Measurements from ENCODE around the gene HDGFL2. TPM values are rescaled to one million over a fixed set of nuclear protein-coding genes. Genes with fewer than 3 reads are reported as not detected.

The HDGFL2 gene
- total and polyA plus RNA-seq, 2 experiments from 2014 or later = 123 to 186 TPM

- peak; percentile 48 to 81 for DNase-seq (ENCODE audit: low read depth in 1 of 2, low spot score in 1 of 2)
- TF ChIP-seq CTCF (IDR thresholded peaks at IDR 0.05; ENCODE audit: low read depth, low read length) = no peak
- Histone ChIP-seq H3K9me3 (ENCODE audit: low read depth) (no peaks in the 10 kb centered on the region), H3K4me1 (ENCODE audit: low read depth) (peaks cover 13% of the 10 kb centered on the region), H3K27ac (peak overlapping the region; percentile 44), H3K4me3 (peak overlapping the region; percentile 100), H3K36me3 (peaks cover 19% of the 10 kb centered on the region), H3K27me3 (no peaks in the 10 kb centered on the region)
Measured at GRCh38 chr19:4456476-4456842, 15.6 kb upstream of the HDGFL2 start.

- Histone ChIP-seq H3K4me1 (ENCODE audit: low read depth) (peaks cover 13% of the 10 kb centered on the region), H3K9me3 (ENCODE audit: low read depth) (no peaks in the 10 kb centered on the region), H3K27ac (peak overlapping the region; percentile 100), H3K27me3 (no peaks in the 10 kb centered on the region), H3K4me3 (peak overlapping the region; percentile 100), H3K36me3 (peaks cover 16% of the 10 kb centered on the region)
- TF ChIP-seq CTCF (IDR thresholded peaks at IDR 0.05; ENCODE audit: low read depth, low read length) = no peak
- peak; percentile 82 for DNase-seq (ENCODE audit: low read depth in 1 of 2, low spot score in 1 of 2)
Measured at GRCh38 chr19:4456843-4457653, 15.0 kb upstream of the HDGFL2 start.

GRCh38 chr19:4457654-4458395 is 14.3 kb upstream of the HDGFL2 start, which contains the start of gene UBXN6:
UBXN6 (minus strand) TSS chr19:4457794; CDS start chr19:4457697, 97 bp downstream.
- Histone ChIP-seq H3K27ac (peak within 1 kb of the TSS; percentile 100), H3K27me3 (no peaks in the 10 kb centered on the region)
- DNase-seq (ENCODE audit: low read depth in 1 of 2, low spot score in 1 of 2) = peak; percentile 99

GRCh38 chr19:4464815-4465581 is 7.1 kb upstream of the HDGFL2 start:
- H3K9me3 ChIP-seq (ENCODE audit: low read depth) = no peaks in the 10 kb centered on the region
- no peaks in the 10 kb centered on the region for H3K27me3 ChIP-seq
- no peak overlapping the region for H3K27ac ChIP-seq
- no peak for TF ChIP-seq CTCF (IDR thresholded peaks at IDR 0.05; ENCODE audit: low read depth, low read length)
- no peak for DNase-seq (ENCODE audit: low read depth in 1 of 2, low spot score in 1 of 2)
- no peak overlapping the region for H3K4me3 ChIP-seq
- no peaks in the 10 kb centered on the region for H3K36me3 ChIP-seq
- no peaks in the 10 kb centered on the region for H3K4me1 ChIP-seq (ENCODE audit: low read depth)

More at GRCh38 chr19:4457654-4458395, 14.3 kb upstream of the HDGFL2 start, which contains the start of gene UBXN6:
- Histone ChIP-seq H3K4me1 (ENCODE audit: low read depth) (peaks cover 13% of the 10 kb centered on the region), H3K9me3 (ENCODE audit: low read depth) (no peaks in the 10 kb centered on the region), H3K36me3 (peaks cover 13% of the 10 kb centered on the region), H3K4me3 (peak within 1 kb of the TSS; percentile 100)
- no peak for TF ChIP-seq CTCF (IDR thresholded peaks at IDR 0.05; ENCODE audit: low read depth, low read length)

GRCh38 chr19:4467835-4468234 is 4.3 kb upstream of the HDGFL2 start:
- no peaks in the 10 kb centered on the region for H3K36me3 ChIP-seq
- no peak for TF ChIP-seq CTCF (IDR thresholded peaks at IDR 0.05; ENCODE audit: low read depth, low read length)
- no peaks in the 10 kb centered on the region for H3K27me3 ChIP-seq
- H3K4me3 ChIP-seq = no peak overlapping the region
- no peak overlapping the region for H3K27ac ChIP-seq
- no peak for DNase-seq (ENCODE audit: low read depth in 1 of 2, low spot score in 1 of 2)
- H3K9me3 ChIP-seq (ENCODE audit: low read depth) = no peaks in the 10 kb centered on the region
- no peaks in the 10 kb centered on the region for H3K4me1 ChIP-seq (ENCODE audit: low read depth)

Measured in cardiac muscle cell (in vitro differentiated cells and primary cell).